GM13977 (cell line): ENCODE data around the gene ADAMTS17.

Experiments used
- DNase-seq: peaks from one replicate; pipeline ENCODE4 v3.0.0; 2012; ENCODE audit warnings: low spot score
- in situ Hi-C: fragments of 300-500 bp; cut with MboI; formaldehyde crosslinking; loops from one replicate; pipeline ENCODE4 v1.12.0; 2022; ENCODE audit warnings: low sequenced_read_pairs, low pct_unique_long_range_greater_than_20kb, mixed read lengths, inconsistent platforms; ENCODE audit not compliant: unreplicated experiment
- TF ChIP-seq, protein P1 (sequence below): IDR thresholded peaks from 2 replicates; pipeline ENCODE4 v1.5.1; 2012; ENCODE audit warnings: mild to moderate bottlenecking, control low read depth; ENCODE audit not compliant: insufficient read depth; ENCODE audit errors: extremely low read depth, missing control alignments

The ADAMTS17 gene

DNA sequence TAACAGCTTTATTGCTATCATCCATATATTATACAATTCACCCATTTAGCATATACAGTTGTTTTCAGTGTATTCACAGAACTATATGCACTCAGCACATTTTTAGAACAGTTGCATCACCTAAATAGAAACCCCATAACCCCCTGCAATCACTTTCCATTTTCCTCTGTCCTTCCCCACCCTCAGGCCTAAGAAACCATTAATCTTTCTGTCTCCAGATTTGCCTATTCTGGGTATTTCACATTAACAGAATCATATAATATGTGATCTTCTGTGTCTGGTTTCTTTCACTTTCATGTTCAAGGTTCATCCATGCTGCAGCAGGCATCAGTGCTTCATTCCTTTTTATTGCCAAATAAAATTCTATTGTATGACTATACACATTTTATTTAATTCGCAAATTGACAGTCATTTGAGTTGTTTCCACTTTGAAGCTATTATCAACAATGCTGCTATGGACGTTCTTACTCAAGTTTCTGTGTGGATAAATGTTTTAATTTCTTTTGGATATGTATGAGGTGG is 39.8 kb downstream of the ADAMTS17 start:
- TF ChIP-seq, protein P1, sequence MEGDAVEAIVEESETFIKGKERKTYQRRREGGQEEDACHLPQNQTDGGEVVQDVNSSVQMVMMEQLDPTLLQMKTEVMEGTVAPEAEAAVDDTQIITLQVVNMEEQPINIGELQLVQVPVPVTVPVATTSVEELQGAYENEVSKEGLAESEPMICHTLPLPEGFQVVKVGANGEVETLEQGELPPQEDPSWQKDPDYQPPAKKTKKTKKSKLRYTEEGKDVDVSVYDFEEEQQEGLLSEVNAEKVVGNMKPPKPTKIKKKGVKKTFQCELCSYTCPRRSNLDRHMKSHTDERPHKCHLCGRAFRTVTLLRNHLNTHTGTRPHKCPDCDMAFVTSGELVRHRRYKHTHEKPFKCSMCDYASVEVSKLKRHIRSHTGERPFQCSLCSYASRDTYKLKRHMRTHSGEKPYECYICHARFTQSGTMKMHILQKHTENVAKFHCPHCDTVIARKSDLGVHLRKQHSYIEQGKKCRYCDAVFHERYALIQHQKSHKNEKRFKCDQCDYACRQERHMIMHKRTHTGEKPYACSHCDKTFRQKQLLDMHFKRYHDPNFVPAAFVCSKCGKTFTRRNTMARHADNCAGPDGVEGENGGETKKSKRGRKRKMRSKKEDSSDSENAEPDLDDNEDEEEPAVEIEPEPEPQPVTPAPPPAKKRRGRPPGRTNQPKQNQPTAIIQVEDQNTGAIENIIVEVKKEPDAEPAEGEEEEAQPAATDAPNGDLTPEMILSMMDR, result no peak
- DNase-seq, result no peak
- in situ Hi-C loops, result no loop called here

- in situ Hi-C loops, result no loop called here
- DNase-seq, result no peak
- TF ChIP-seq, protein P1, result no peak
Observed at GRCh38 chr15:100298257-100298656, 43.5 kb downstream of the ADAMTS17 start.

DNA sequence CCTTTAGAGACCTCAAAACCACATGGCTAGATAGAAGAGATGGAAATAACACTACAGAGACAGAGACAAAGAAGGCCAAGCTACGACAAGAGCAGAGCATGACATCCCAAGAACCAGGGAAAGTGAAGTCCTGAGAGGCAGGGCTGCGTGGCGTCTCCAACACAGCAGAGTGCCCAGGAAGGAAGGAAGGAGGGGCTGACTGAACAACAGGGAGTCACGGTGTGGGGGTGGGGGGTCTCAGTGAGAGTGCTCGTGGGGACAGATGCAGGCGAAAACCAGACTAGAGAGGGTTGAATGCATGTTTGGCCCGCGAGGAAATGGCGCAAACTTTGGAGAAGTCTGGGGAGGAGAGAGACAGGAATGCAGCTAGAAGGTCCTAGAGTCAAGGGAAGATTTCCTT is 44.0 kb downstream of the ADAMTS17 start:
- in situ Hi-C loops, result no loop called here
- TF ChIP-seq, protein P1, result no peak
- DNase-seq, result no peak

GRCh38 chr15:100295939-100296565 is 45.7 kb downstream of the ADAMTS17 start:
- no peak for DNase-seq
- TF ChIP-seq, protein P1, result no peak
- in situ Hi-C loops, result no loop called here

GRCh38 chr15:100292010-100292409 is 49.8 kb downstream of the ADAMTS17 start:
- TF ChIP-seq, protein P1, result no peak
- no peak for DNase-seq
- in situ Hi-C loops, result no loop called here

DNA sequence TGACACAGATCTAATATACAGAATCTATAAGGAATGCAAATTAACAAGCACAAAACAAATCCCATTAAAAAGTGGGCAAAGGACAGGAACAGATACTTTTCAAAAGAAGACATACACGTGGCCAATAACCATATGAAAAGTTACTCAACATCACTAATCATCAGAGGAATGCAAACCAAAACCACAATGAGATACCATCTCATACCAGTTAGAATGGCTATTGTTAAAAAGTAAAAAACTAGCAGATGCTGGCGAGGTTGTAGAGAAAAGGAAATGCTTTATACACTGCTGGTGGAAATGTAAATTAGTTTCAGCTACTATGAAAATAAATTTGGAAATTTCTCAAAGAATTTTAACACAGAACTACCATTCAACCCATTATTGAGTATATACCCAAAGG is 50.7 kb downstream of the ADAMTS17 start:
- TF ChIP-seq, protein P1, result no peak
- DNase-seq, result no peak
- in situ Hi-C loops, result no loop called here
